Keratinocyte (primary cell): ENCODE measurements around the gene EPB41. TPM values are rescaled to one million over a fixed set of nuclear protein-coding genes. Genes with fewer than 3 reads are reported as not detected.
"Not testable (repeated sequence)": the region's sequence is repeated elsewhere in the genome, so short reads cannot be mapped to it uniquely, and the experiment has no call there.

Experiments
- DNase-seq: peaks from one replicate; pipeline ENCODE4 v3.0.0-alpha.2; 2011; ENCODE audit warnings: low read depth, missing footprints, low spot score
- FAIRE-seq: peaks from 2 replicates; lab custom pipeline; 2011; peaks lifted over from hg19 to GRCh38; lab: Jason Lieb, UNC
- H2AFZ ChIP-seq: 2 replicates; pipeline ENCODE4 v1.6.0; 2012; ENCODE audit warnings: low read length, control low read depth, inconsistent platforms; ENCODE audit not compliant: control insufficient read depth
- H3K27ac ChIP-seq: 2 replicates; pipeline ENCODE4 v1.5.1; 2011; ENCODE audit warnings: low read length; ENCODE audit not compliant: control insufficient read depth, insufficient read depth
- H3K27me3 ChIP-seq: 3 replicates; pipeline ENCODE4 v1.6.0; 2011; ENCODE audit warnings: low read length; ENCODE audit not compliant: control insufficient read depth, insufficient read depth; ENCODE audit errors: extremely low read depth
- H3K36me3 ChIP-seq, 2 experiments: 2 replicates in 1 of 2; 3 replicates in 1 of 2; pipeline ENCODE4 v1.5.1; 2011; ENCODE audit warnings: low read length in 2 of 2, mild to moderate bottlenecking in 1 of 2; ENCODE audit not compliant: control insufficient read depth in 2 of 2, insufficient read depth in 2 of 2; ENCODE audit errors: extremely low read depth in 1 of 2
- H3K4me1 ChIP-seq: 3 replicates; pipeline ENCODE4 v1.5.1; 2011; ENCODE audit warnings: low read length; ENCODE audit not compliant: control insufficient read depth, insufficient read depth; ENCODE audit errors: extremely low read depth
- H3K4me2 ChIP-seq: 3 replicates; pipeline ENCODE4 v1.6.0; 2011; ENCODE audit warnings: low read depth, low read length; ENCODE audit not compliant: control insufficient read depth, insufficient read depth; ENCODE audit errors: extremely low read depth
- H3K4me3 ChIP-seq, 3 experiments: fragments of 200-600 bp in 1 of 3; sonication (generic) in 1 of 3; 2 replicates in 2 of 3; 3 replicates in 1 of 3; pipeline ENCODE4 v1.5.1; 2011 to 2016; ENCODE audit warnings: low read length in 3 of 3, mild to moderate bottlenecking in 3 of 3, control low read depth in 2 of 3, inconsistent platforms in 1 of 3, low read depth in 1 of 3, mixed read lengths in 1 of 3, mixed run types in 1 of 3, moderate library complexity in 1 of 3; ENCODE audit not compliant: control insufficient read depth in 2 of 3, insufficient read depth in 2 of 3; ENCODE audit errors: extremely low read depth in 1 of 3
- H3K79me2 ChIP-seq: 2 replicates; pipeline ENCODE4 v1.6.0; 2012; ENCODE audit warnings: low read length; ENCODE audit not compliant: control insufficient read depth, insufficient read depth
- H3K9ac ChIP-seq: 3 replicates; pipeline ENCODE4 v1.6.0; 2011; ENCODE audit warnings: low read length; ENCODE audit not compliant: control insufficient read depth, insufficient read depth; ENCODE audit errors: extremely low read depth
- H3K9me1 ChIP-seq: 3 replicates; pipeline ENCODE4 v1.6.0; 2011; ENCODE audit warnings: low read length; ENCODE audit not compliant: control insufficient read depth, insufficient read depth; ENCODE audit errors: extremely low read depth
- H3K9me3 ChIP-seq: 2 replicates; pipeline ENCODE4 v1.5.1; 2012; ENCODE audit warnings: low read depth, low read length; ENCODE audit not compliant: control insufficient read depth
- H4K20me1 ChIP-seq: 3 replicates; pipeline ENCODE4 v1.6.0; 2011; ENCODE audit warnings: low read length; ENCODE audit not compliant: control insufficient read depth, insufficient read depth; ENCODE audit errors: extremely low read depth
- CTCF ChIP-seq, 3 experiments: IDR thresholded peaks in 1 of 3; conservative IDR thresholded peaks in 1 of 3; optimal IDR thresholded peaks in 1 of 3; 2 replicates in 2 of 3; 3 replicates in 1 of 3; pipeline versions ENCODE3 to v1.5.1; 2011; ENCODE audit warnings: low read length in 3 of 3, mild to moderate bottlenecking in 3 of 3, moderate library complexity in 2 of 3, control low read depth in 1 of 3, inconsistent platforms in 1 of 3; ENCODE audit not compliant: insufficient read depth in 2 of 3; ENCODE audit errors: extremely low read depth in 1 of 3
- EZH2 ChIP-seq: IDR thresholded peaks from one replicate; pipeline ENCODE4 v1.6.1; 2012; ENCODE audit warnings: inconsistent platforms, mild to moderate bottlenecking, low read length, moderate library complexity
- dilution Hi-C: fragments of 300-500 bp; cut with MboI; formaldehyde crosslinking; loops from one replicate; pipeline ENCODE4 v1.7.0; 2020; ENCODE audit warnings: low sequenced_read_pairs; ENCODE audit not compliant: extremely low pct_ligation_motif_present
- polyA plus RNA-seq, 5 experiments: library from polyadenylated mRNA; depleted of rRNA in 3 of 5; stranded (reverse) in 3 of 5; stranded (forward) in 1 of 5; unstranded in 1 of 5; fragments of >200 nt; gene quantifications; 1 replicate in 1 of 5; 2 replicates in 3 of 5; 3 replicates in 1 of 5; pipeline versions ENCODE4 v1.2.1 to v1.2.3, GENCODE V29; 2011 to 2012; ENCODE audit warnings: missing spikeins in 2 of 5, low read depth in 1 of 5, low replicate concordance in 1 of 5

EPB41 gene
- polyA plus RNA-seq, 1 donor (not counting 4 experiments of a cell fraction or from before 2014, with no cell fraction given): 21.1 TPM

GRCh38 chr1:29105822-29106221 is 191.5 kb downstream of the EPB41 start:
- TF ChIP-seq CTCF (optimal IDR thresholded peaks at IDR 0.05 in 1 of 3, IDR thresholded peaks at IDR 0.05 in 1 of 3, conservative IDR thresholded peaks at IDR 0.05 in 1 of 3; ENCODE audit: extremely low read depth in 1 of 3, insufficient read depth in 2 of 3, low read length in 3 of 3) (no peak), EZH2 (no peak)
- dilution Hi-C loops: no loop called here
- Histone ChIP-seq H3K27me3 (no peaks in the 10 kb centered on the region), H3K36me3 (peaks cover 0 to 3% of the 10 kb centered on the region in 2 experiments), H3K9ac (no peak overlapping the region), H3K9me3 (no peaks in the 10 kb centered on the region), H3K27ac (no peak overlapping the region), H3K4me1 (no peaks in the 10 kb centered on the region), H4K20me1 (no peaks in the 10 kb centered on the region), H3K4me3 (no peak overlapping the region), H3K4me2 (no peak overlapping the region), H3K79me2 (no peaks in the 10 kb centered on the region), H3K9me1 (no peaks in the 10 kb centered on the region), H2AFZ (no peak overlapping the region)
- DNase-seq (no peak), FAIRE-seq (no peak)

- H3K9me3 ChIP-seq, H3K36me3 ChIP-seq, H4K20me1 ChIP-seq, dilution Hi-C loops, DNase-seq, H2AFZ ChIP-seq, H3K9ac ChIP-seq, FAIRE-seq, H3K27me3 ChIP-seq, H3K4me1 ChIP-seq, H3K79me2 ChIP-seq, H3K4me3 ChIP-seq, H3K27ac ChIP-seq, H3K9me1 ChIP-seq, H3K4me2 ChIP-seq: not testable (repeated sequence)
Observed at GRCh38 chr1:29108041-29108440, 193.7 kb downstream of the EPB41 start.

GRCh38 chr1:29112705-29113412 is 198.5 kb downstream of the EPB41 start:
- H3K4me1 ChIP-seq: no peaks in the 10 kb centered on the region
- dilution Hi-C loops: no loop called here
- no peak overlapping the region for H3K4me2 ChIP-seq
- DNase-seq (no peak), FAIRE-seq (no peak)
- no peaks in the 10 kb centered on the region for H4K20me1 ChIP-seq
- no peak overlapping the region for H3K9ac ChIP-seq
- H3K79me2 ChIP-seq: no peaks in the 10 kb centered on the region
- H3K27ac ChIP-seq: no peak overlapping the region
- H3K9me3 ChIP-seq: no peaks in the 10 kb centered on the region
- H3K4me3 ChIP-seq: no peak overlapping the region
- H3K36me3 ChIP-seq: peaks cover 0 to 14% of the 10 kb centered on the region in 2 experiments
- TF ChIP-seq CTCF (optimal IDR thresholded peaks at IDR 0.05 in 1 of 3, IDR thresholded peaks at IDR 0.05 in 1 of 3, conservative IDR thresholded peaks at IDR 0.05 in 1 of 3; ENCODE audit: extremely low read depth in 1 of 3, insufficient read depth in 2 of 3, low read length in 3 of 3): no peak
- no peak for TF ChIP-seq EZH2
- no peak overlapping the region for H2AFZ ChIP-seq
- no peaks in the 10 kb centered on the region for H3K27me3 ChIP-seq
- no peaks in the 10 kb centered on the region for H3K9me1 ChIP-seq
